Measurements from ENCODE around the gene TEX19.

TEX19 gene

DNA sequence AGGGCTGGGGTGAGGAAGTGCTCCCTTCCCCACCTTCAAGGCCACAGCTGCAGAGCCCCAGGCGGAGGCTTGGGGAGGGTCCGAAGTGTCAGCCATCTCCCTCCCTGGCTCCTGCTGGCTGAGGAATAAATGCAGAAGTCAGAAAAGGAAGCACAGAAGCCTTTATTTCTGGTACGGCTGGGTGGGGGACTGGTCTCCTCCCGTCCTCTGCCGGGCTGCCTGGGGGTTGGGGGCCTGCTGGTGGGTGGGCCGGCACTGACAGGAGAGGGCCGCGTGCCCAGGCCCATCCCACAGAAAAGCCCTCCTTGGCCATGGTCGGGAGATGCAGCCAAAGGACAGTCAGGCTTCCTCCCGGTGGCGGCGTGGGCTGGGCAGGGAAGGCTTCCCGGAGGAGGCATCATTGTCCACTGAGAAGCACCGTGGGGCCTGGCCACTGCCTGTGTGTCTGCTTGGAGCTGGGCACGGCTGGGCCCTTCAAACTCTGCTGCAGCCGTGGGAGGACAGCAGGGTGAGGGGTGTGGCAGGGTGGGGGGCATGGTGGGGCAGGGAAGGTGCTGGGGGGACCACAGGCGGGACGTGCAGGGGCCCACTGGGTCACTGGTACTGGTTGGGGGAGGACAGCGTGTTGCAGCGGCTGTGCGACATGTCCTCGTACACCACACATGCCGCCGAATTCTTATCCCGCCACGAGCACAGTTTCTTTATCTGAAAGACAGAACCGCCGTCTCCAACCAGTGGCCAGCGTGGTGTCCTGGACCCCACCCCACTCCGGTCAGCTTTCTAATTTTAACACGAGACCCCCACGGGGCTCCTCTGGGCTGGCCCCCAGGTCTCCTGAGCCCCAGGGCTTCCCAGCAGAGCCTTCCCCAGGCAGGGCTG, 44.1 kb upstream of the TEX19 start:
- Histone ChIP-seq H3K27me3 (ENCODE audit: insufficient read depth, poor library complexity, severe bottlenecking) (peaks cover 7% of the 10 kb centered on the region), H3K4me3 (replicated peaks; ENCODE audit: insufficient read depth, low read length) (no peak overlapping the region), H3K27ac (replicated peaks) (peak overlapping the region; percentile 45; the same call in 1 of the 2 replicates)
- TF ChIP-seq SPI1 (IDR thresholded peaks at IDR 0.05; ENCODE audit: borderline replicate concordance, low read depth), result peak; percentile 86
- TF ChIP-seq POLR2AphosphoS5 (IDR thresholded peaks at IDR 0.05; ENCODE audit: low read depth), result 0 out of 2 replicates have a peak, but pooled peaks have one; percentile 20
- TF ChIP-seq GABPA (IDR thresholded peaks at IDR 0.05; ENCODE audit: low read depth), result no peak
- TF ChIP-seq, protein P1, sequence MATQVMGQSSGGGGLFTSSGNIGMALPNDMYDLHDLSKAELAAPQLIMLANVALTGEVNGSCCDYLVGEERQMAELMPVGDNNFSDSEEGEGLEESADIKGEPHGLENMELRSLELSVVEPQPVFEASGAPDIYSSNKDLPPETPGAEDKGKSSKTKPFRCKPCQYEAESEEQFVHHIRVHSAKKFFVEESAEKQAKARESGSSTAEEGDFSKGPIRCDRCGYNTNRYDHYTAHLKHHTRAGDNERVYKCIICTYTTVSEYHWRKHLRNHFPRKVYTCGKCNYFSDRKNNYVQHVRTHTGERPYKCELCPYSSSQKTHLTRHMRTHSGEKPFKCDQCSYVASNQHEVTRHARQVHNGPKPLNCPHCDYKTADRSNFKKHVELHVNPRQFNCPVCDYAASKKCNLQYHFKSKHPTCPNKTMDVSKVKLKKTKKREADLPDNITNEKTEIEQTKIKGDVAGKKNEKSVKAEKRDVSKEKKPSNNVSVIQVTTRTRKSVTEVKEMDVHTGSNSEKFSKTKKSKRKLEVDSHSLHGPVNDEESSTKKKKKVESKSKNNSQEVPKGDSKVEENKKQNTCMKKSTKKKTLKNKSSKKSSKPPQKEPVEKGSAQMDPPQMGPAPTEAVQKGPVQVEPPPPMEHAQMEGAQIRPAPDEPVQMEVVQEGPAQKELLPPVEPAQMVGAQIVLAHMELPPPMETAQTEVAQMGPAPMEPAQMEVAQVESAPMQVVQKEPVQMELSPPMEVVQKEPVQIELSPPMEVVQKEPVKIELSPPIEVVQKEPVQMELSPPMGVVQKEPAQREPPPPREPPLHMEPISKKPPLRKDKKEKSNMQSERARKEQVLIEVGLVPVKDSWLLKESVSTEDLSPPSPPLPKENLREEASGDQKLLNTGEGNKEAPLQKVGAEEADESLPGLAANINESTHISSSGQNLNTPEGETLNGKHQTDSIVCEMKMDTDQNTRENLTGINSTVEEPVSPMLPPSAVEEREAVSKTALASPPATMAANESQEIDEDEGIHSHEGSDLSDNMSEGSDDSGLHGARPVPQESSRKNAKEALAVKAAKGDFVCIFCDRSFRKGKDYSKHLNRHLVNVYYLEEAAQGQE (IDR thresholded peaks at IDR 0.05; ENCODE audit: insufficient replicate concordance, low read depth), result no peak
- TF ChIP-seq, protein P2, sequence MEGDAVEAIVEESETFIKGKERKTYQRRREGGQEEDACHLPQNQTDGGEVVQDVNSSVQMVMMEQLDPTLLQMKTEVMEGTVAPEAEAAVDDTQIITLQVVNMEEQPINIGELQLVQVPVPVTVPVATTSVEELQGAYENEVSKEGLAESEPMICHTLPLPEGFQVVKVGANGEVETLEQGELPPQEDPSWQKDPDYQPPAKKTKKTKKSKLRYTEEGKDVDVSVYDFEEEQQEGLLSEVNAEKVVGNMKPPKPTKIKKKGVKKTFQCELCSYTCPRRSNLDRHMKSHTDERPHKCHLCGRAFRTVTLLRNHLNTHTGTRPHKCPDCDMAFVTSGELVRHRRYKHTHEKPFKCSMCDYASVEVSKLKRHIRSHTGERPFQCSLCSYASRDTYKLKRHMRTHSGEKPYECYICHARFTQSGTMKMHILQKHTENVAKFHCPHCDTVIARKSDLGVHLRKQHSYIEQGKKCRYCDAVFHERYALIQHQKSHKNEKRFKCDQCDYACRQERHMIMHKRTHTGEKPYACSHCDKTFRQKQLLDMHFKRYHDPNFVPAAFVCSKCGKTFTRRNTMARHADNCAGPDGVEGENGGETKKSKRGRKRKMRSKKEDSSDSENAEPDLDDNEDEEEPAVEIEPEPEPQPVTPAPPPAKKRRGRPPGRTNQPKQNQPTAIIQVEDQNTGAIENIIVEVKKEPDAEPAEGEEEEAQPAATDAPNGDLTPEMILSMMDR (IDR thresholded peaks at IDR 0.05; ENCODE audit: insufficient read depth, low read length), result no peak
- peak in 1 of 2 experiments; percentile 72 for DNase-seq (ENCODE audit: low read depth in 1 of 2, low spot score in 1 of 2)

DNA sequence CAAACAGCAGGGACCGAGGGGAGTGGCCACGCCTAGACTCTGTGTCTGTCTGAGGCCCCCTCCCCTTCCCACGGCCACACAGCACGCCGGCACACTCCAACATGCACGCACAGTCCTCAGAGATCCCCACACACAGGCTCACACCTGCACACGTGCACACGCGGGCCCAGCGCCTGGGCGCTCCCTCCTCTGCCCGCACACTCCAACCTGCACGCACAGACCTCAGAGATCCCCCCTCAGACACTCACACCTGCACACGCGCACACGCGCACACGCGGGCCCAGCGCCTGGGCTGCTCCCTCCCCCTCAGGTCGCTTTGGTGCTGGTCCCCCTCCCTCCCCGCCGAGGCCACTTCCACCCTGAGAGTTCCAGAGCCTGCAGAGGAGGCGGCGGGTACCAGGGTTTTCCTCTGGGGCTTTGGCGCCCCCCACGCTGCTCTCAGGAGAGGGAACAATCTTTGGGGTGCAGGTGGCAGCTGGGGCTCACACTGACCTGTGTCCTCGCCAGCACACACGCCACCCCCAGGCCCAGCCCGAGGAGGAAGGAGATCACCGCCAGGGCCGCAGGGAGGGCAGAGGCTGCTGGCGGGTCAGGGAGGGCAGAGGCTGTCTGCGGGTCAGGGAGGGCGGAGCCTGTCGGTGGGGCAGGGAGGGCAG, 43.2 kb upstream of the TEX19 start:
- Histone ChIP-seq H3K27me3 (ENCODE audit: insufficient read depth, poor library complexity, severe bottlenecking) (peaks cover 7% of the 10 kb centered on the region), H3K4me3 (replicated peaks; ENCODE audit: insufficient read depth, low read length) (no peak overlapping the region), H3K27ac (replicated peaks) (no peak overlapping the region)
- TF ChIP-seq SPI1 (IDR thresholded peaks at IDR 0.05; ENCODE audit: borderline replicate concordance, low read depth) (no peak), GABPA (IDR thresholded peaks at IDR 0.05; ENCODE audit: low read depth) (no peak), POLR2AphosphoS5 (IDR thresholded peaks at IDR 0.05; ENCODE audit: low read depth) (no peak)
- TF ChIP-seq, protein P1 (IDR thresholded peaks at IDR 0.05; ENCODE audit: insufficient replicate concordance, low read depth), result no peak
- TF ChIP-seq, protein P2 (IDR thresholded peaks at IDR 0.05; ENCODE audit: insufficient read depth, low read length), result no peak
- DNase-seq (ENCODE audit: low read depth in 1 of 2, low spot score in 1 of 2), result peak in 1 of 2 experiments; percentile 23

DNA sequence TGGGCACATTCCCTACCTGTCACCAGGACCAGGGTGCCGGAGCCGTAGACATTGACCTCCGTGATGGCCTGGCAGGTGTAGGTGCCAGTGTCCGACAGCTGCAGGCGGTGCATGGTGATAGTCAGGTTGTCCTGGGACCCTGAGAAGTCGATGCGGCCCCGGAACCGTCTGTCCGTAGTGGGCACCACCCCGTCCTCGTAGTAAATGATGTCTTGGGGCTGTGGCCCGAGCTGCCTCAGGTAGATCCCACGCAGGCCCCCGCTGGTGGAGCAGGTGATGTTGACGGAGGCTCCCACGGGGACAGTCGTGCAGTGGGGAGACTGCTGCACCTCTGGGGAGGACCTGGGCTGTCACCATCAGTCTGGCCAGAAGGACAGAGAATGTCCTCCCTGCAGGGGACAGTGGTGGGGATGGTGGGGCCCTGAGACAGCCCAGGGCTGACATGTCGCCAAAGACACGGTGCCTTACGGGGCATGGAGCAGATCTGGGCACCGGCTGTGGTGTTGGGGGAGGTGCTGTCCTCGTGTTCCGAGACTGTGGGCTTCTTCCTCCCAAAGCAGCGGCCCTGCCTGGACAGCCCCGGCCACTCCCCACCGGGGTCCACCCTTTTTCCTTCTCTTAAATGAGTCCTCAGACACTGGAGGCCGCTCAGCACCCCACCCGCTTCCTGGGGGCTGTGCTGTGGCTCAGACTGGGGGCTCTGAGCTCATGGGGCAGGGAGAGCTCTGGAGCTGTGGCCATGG, 42.2 kb upstream of the TEX19 start:
- TF ChIP-seq POLR2AphosphoS5 (IDR thresholded peaks at IDR 0.05; ENCODE audit: low read depth) (no peak), SPI1 (IDR thresholded peaks at IDR 0.05; ENCODE audit: borderline replicate concordance, low read depth) (no peak), GABPA (IDR thresholded peaks at IDR 0.05; ENCODE audit: low read depth) (no peak)
- TF ChIP-seq, protein P1 (IDR thresholded peaks at IDR 0.05; ENCODE audit: insufficient replicate concordance, low read depth), result no peak
- TF ChIP-seq, protein P2 (IDR thresholded peaks at IDR 0.05; ENCODE audit: insufficient read depth, low read length), result no peak
- H3K4me3 ChIP-seq (replicated peaks; ENCODE audit: insufficient read depth, low read length), result no peak overlapping the region
- H3K27ac ChIP-seq (replicated peaks), result no peak overlapping the region
- DNase-seq (ENCODE audit: low read depth in 1 of 2, low spot score in 1 of 2), result no peak
- H3K27me3 ChIP-seq (ENCODE audit: insufficient read depth, poor library complexity, severe bottlenecking), result peaks cover 11% of the 10 kb centered on the region

Data from HL-60 (cell line).